Hepatocyte (in vitro differentiated cells): ENCODE data around the gene AGAP1. TPM values are rescaled to one million over a fixed set of nuclear protein-coding genes. Genes with fewer than 3 reads are reported as not detected.

ENCODE experiments used
- DNase-seq: peaks from one replicate; pipeline ENCODE4 v3.0.0-alpha.2; 2016; ENCODE audit warnings: low spot score
- H2AFZ ChIP-seq: fragments of 200-600 bp; sonication (generic); 2 replicates; pipeline ENCODE4 v1.6.0; 2016; ENCODE audit warnings: antibody characterized with exemption, mild to moderate bottlenecking
- H3K27ac ChIP-seq: fragments of 200-600 bp; sonication (generic); 2 replicates; pipeline ENCODE4 v1.5.1; 2016; ENCODE audit warnings: mild to moderate bottlenecking
- H3K27me3 ChIP-seq: fragments of 200-600 bp; sonication (generic); 2 replicates; pipeline ENCODE4 v1.6.1; 2016
- H3K36me3 ChIP-seq: fragments of 200-600 bp; sonication (generic); replicated peaks from 2 replicates; pipeline ENCODE4 v1.5.1; 2016; ENCODE audit warnings: low read depth; ENCODE audit not compliant: insufficient read depth
- H3K4me1 ChIP-seq: fragments of 200-600 bp; sonication (generic); 2 replicates; pipeline ENCODE4 v1.5.1; 2016; ENCODE audit warnings: mild to moderate bottlenecking, moderate library complexity; ENCODE audit not compliant: insufficient read depth
- H3K4me2 ChIP-seq: fragments of 200-600 bp; sonication (generic); 2 replicates; pipeline ENCODE4 v1.6.0; 2016
- H3K4me3 ChIP-seq: fragments of 200-600 bp; sonication (generic); 2 replicates; pipeline ENCODE4 v1.5.1; 2016; ENCODE audit warnings: mild to moderate bottlenecking
- H3K79me2 ChIP-seq: fragments of 200-600 bp; sonication (generic); 2 replicates; pipeline ENCODE4 v1.6.0; 2017; ENCODE audit warnings: mild to moderate bottlenecking
- H3K9me2 ChIP-seq: fragments of 200-600 bp; sonication (generic); replicated peaks from 2 replicates; pipeline ENCODE4 v1.6.0; 2017; ENCODE audit warnings: mild to moderate bottlenecking; ENCODE audit not compliant: insufficient read depth
- H3K9me3 ChIP-seq: fragments of 200-600 bp; sonication (generic); 2 replicates; pipeline ENCODE4 v1.5.1; 2016; ENCODE audit warnings: low read depth, mild to moderate bottlenecking
- H4K20me1 ChIP-seq: fragments of 200-600 bp; sonication (generic); 2 replicates; pipeline ENCODE4 v1.6.0; 2016; ENCODE audit warnings: mild to moderate bottlenecking; ENCODE audit not compliant: insufficient read depth, poor library complexity, severe bottlenecking
- CTCF ChIP-seq: fragments of 200-600 bp; sonication (generic); IDR thresholded peaks from 2 replicates; pipeline ENCODE4 v1.5.1; 2016; ENCODE audit warnings: antibody characterized with exemption, mild to moderate bottlenecking; ENCODE audit not compliant: poor library complexity
- EZH2 ChIP-seq: fragments of 200-600 bp; sonication (generic); IDR thresholded peaks from 2 replicates; pipeline ENCODE4 v1.6.1; 2016; ENCODE audit warnings: antibody characterized with exemption, mild to moderate bottlenecking, borderline replicate concordance
- EZH2phosphoT487 ChIP-seq: fragments of 200-600 bp; sonication (generic); IDR thresholded peaks from one replicate; pipeline ENCODE4 v1.6.1; 2018; ENCODE audit warnings: antibody characterized with exemption, mild to moderate bottlenecking, low read depth, moderate library complexity; ENCODE audit not compliant: unreplicated experiment, severe bottlenecking
- WGBS: methylation state at CpG from one replicate; pipeline ENCODE4 v1.1.6; 2016; ENCODE audit warnings: low lambda C conversion rate; ENCODE audit errors: missing lambda C conversion rate; 5-methylcytosine and 5-hydroxymethylcytosine counted together
- polyA plus RNA-seq: library from polyadenylated mRNA; unstranded; fragments of >200 nt; fragmentation: Nextera tagmentation; extraction: Ambion mirVana; gene quantifications from 2 replicates; pipeline ENCODE4 v1.2.1, GENCODE V29; 2016
- total RNA-seq: library from RNA; depleted of rRNA; stranded (reverse); fragments of >200 nt; gene quantifications from 2 replicates; pipeline ENCODE4 v1.2.3, GENCODE V29; 2014

AGAP1 gene
- total and polyA plus RNA-seq, 2 experiments from 2014 or later, result 12.1 to 20.0 TPM

DNA sequence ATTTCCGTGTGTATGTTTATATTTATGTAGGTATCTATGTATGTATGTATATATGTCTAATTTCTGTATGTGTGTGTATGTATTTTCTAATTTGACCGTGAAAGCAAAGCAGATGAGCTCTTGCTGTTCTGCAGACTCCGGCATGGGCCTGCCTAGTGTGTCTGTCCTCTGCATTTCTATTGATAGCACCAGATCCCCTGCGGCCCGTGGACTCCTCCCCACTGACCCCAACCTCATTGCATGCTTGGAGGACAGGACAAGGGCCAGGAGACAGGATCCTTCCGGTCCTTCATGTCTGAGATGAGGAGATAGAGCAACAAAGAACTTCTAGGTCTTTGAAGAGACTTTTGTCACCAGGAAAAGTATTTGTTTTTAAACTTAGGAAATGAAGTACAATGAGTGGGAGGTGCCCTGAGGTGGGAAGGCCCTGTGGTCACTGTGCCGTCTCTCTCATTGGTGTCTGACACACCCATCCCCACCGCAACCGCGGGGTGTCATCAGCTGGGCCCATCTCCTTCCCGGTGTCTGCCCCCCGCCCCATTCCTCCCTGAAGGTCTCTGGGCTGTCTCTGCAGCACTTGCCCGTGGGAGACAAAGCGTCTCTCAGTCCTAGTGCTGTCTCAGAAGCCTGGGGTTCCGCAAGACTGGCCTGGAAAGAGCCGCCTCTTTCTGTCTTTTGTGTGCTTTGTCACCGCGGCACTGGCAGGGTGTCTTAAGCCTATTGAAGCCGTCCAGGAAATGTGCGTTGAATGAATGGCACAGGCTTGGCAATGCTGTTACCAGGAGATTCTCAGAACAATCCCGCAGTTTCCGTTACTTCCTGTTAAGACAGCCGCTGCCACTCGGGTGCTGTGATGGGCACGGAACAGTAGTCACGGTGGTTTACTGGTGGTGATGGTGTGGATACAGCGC is 216.4 kb downstream of the AGAP1 start:
- TF ChIP-seq CTCF (no peak), EZH2 (no peak), EZH2phosphoT487 (no peak)
- Histone ChIP-seq H2AFZ (no peak overlapping the region), H3K4me3 (no peak overlapping the region), H3K9me2 (no peaks in the 10 kb centered on the region), H3K27me3 (no peaks in the 10 kb centered on the region), H3K27ac (peak overlapping the region; percentile 97), H3K36me3 (no peaks in the 10 kb centered on the region), H3K4me1 (peaks cover 11% of the 10 kb centered on the region), H3K9me3 (no peaks in the 10 kb centered on the region), H3K79me2 (peaks cover 28% of the 10 kb centered on the region), H4K20me1 (no peaks in the 10 kb centered on the region), H3K4me2 (no peak overlapping the region)
- DNase-seq, result no peak
- WGBS, result 95% methylated on average over 26 of the region's 27 CpGs

DNA sequence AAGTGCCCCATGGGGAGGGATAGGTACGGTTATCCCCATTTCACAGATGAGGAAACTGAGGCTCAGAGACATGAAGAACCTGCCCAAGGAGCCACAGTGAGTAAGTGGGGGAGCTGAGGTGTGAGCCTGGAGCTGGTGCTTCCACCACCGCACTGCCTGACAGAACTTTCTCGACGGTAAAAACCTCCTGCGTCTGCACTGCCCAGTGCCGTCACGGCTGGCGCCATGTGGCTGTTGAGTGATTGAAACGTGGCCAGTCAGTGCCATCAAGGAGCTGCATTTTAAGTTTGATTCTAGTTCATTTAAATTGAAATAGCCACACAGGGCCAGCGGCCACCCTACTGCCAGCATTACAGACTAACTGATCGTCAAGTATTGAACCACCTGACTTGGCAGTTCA is 217.1 kb downstream of the AGAP1 start:
- Histone ChIP-seq H3K4me2 (no peak overlapping the region), H3K36me3 (no peaks in the 10 kb centered on the region), H3K9me2 (no peaks in the 10 kb centered on the region), H3K9me3 (no peaks in the 10 kb centered on the region), H2AFZ (no peak overlapping the region), H4K20me1 (no peaks in the 10 kb centered on the region), H3K4me3 (no peak overlapping the region), H3K27ac (peak overlapping the region; percentile 97), H3K4me1 (peaks cover 11% of the 10 kb centered on the region), H3K27me3 (no peaks in the 10 kb centered on the region), H3K79me2 (peaks cover 23% of the 10 kb centered on the region)
- WGBS, result 98% methylated on average over 11 of the region's 11 CpGs
- no peak for TF ChIP-seq EZH2
- no peak for TF ChIP-seq EZH2phosphoT487
- TF ChIP-seq CTCF, result no peak
- DNase-seq, result no peak

DNA sequence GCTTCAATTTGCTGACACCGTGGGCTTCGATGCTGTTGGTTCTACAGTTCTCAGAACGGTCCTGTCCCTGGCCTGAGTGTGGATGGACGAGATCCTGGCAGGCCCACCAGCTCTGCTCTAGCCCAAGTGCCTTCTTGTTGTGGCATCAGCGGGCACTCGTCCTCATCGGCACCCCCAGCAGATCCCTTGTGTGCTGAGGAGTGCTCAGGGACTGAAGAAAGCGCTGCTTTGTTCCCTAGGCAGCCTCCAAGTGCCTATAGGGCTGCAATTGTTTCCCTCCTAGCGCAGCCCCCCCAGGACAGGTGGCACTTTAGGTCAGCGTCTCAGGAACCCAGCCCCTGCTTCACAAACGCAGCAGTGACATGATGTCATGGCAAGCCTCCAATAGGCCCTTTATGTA is 217.7 kb downstream of the AGAP1 start:
- peaks cover 17% of the 10 kb centered on the region for H3K79me2 ChIP-seq
- H3K4me3 ChIP-seq, result no peak overlapping the region
- H3K9me3 ChIP-seq, result no peaks in the 10 kb centered on the region
- TF ChIP-seq EZH2phosphoT487 (no peak), CTCF (no peak), EZH2 (no peak)
- peaks cover 2% of the 10 kb centered on the region for H4K20me1 ChIP-seq
- H3K27me3 ChIP-seq, result no peaks in the 10 kb centered on the region
- DNase-seq, result no peak
- H3K27ac ChIP-seq, result no peak overlapping the region
- H2AFZ ChIP-seq, result no peak overlapping the region
- peaks cover 11% of the 10 kb centered on the region for H3K4me1 ChIP-seq
- H3K36me3 ChIP-seq, result no peaks in the 10 kb centered on the region
- H3K4me2 ChIP-seq, result no peak overlapping the region
- WGBS, result over 99% methylated on average over 11 of the region's 11 CpGs
- no peaks in the 10 kb centered on the region for H3K9me2 ChIP-seq
